Gastroesophageal sphincter (tissue), 4 donors: ENCODE results near the gene USP15. TPM values are rescaled to one million over a fixed set of nuclear protein-coding genes. Genes with fewer than 3 reads are reported as not detected.

Experiments used
- ATAC-seq: fragments of 150-250 bp; one replicate; pipeline ENCODE4 v1.9.1; 2016; ENCODE audit warnings: mild to moderate bottlenecking, moderate library complexity
- H3K27ac ChIP-seq, 4 donors: fragments of 200-600 bp; sonication (generic) in 3 of 4; 1 replicate in 3 of 4; 2 replicates in 1 of 4; pipeline ENCODE4 v1.5.1; 2016 to 2019
- H3K27me3 ChIP-seq: fragments of 200-600 bp; sonication (generic); one replicate; pipeline ENCODE4 v1.5.1; 2019
- H3K36me3 ChIP-seq, 2 donors: fragments of 200-600 bp; sonication (generic); one replicate each; pipeline ENCODE4 v1.5.1; 2019; ENCODE audit warnings: control low read depth in 1 of 2
- H3K4me1 ChIP-seq, 3 donors: fragments of 200-600 bp; sonication (generic); 1 replicate in 2 of 3; 2 replicates in 1 of 3; pipeline ENCODE4 v1.5.1; 2016 to 2019; ENCODE audit warnings: control low read depth in 2 of 3
- H3K4me3 ChIP-seq, 2 donors: fragments of 200-600 bp; sonication (generic); one replicate each; pipeline ENCODE4 v1.5.1; 2019; ENCODE audit warnings: mild to moderate bottlenecking in 1 of 2, moderate library complexity in 1 of 2
- H3K9me3 ChIP-seq, 3 donors: fragments of 200-600 bp; sonication (generic); one replicate each; pipeline ENCODE4 v1.5.1; 2017 to 2019; ENCODE audit warnings: control low read depth in 2 of 3
- CTCF ChIP-seq, 4 experiments: fragments of 200-600 bp in 2 of 4; fragments of 450-650 bp in 2 of 4; sonication (generic) in 1 of 4; IDR thresholded peaks; one replicate each; pipeline ENCODE4 v1.5.1; 2017 to 2019; ENCODE audit warnings: antibody characterized with exemption in 4 of 4, mild to moderate bottlenecking in 2 of 4, moderate library complexity in 2 of 4
- EP300 ChIP-seq: sonication (generic); formaldehyde crosslinking; IDR thresholded peaks from one replicate; pipeline ENCODE4 v1.6.1; 2017; ENCODE audit warnings: antibody characterized with exemption, mild to moderate bottlenecking
- POLR2A ChIP-seq, 2 donors: fragments of 450-650 bp; IDR thresholded peaks; one replicate each; pipeline ENCODE4 v1.6.1; 2017; ENCODE audit warnings: antibody characterized with exemption in 2 of 2, mild to moderate bottlenecking in 2 of 2, moderate library complexity in 1 of 2
- POLR2AphosphoS5 ChIP-seq: sonication (generic); formaldehyde crosslinking; IDR thresholded peaks from one replicate; pipeline ENCODE4 v1.6.1; 2017; ENCODE audit warnings: antibody characterized with exemption
- WGBS, 2 donors: methylation state at CpG; one replicate each; pipeline ENCODE4 v1.1.5; 2018; ENCODE audit warnings: low coverage in 1 of 2; 5-methylcytosine and 5-hydroxymethylcytosine counted together
- total RNA-seq, 4 donors: library from RNA; depleted of rRNA; stranded (reverse); fragments of >200 nt; gene quantifications; one replicate each; pipeline ENCODE4 v1.1.0, GENCODE V29; 2016

Gene USP15
- total RNA-seq, 4 donors from 2014 or later, result 33.6 to 84.8 (median 70.0) TPM

- H3K4me1 ChIP-seq, result peaks cover 0 to 15% (median 0%) of the 10 kb centered on the region in 3 donors
- peaks cover 0 to 40% of the 10 kb centered on the region in 2 donors for H3K36me3 ChIP-seq
- H3K4me3 ChIP-seq, result no peak overlapping the region
- H3K27me3 ChIP-seq, result no peaks in the 10 kb centered on the region
- ATAC-seq, result no peak
- 100% methylated on average over 1 of the region's 1 CpG for WGBS, 2 donors
- TF ChIP-seq CTCF (IDR thresholded peaks at IDR 0.05) (no peak), POLR2A (IDR thresholded peaks at IDR 0.05) (no peak), EP300 (no peak), POLR2AphosphoS5 (no peak)
- no peak overlapping the region for H3K27ac ChIP-seq
- peaks cover 0 to 16% (median 0%) of the 10 kb centered on the region in 3 donors for H3K9me3 ChIP-seq
These were observed 34.2 kb downstream of the USP15 start for GRCh38 chr12:62294378-62294777.

- H3K27ac ChIP-seq, result no peak overlapping the region
- no peak for ATAC-seq
- no peak overlapping the region for H3K4me3 ChIP-seq
- peaks cover 0 to 4% (median 0%) of the 10 kb centered on the region in 3 donors for H3K9me3 ChIP-seq
- no peak for TF ChIP-seq CTCF (IDR thresholded peaks at IDR 0.05)
- no peaks in the 10 kb centered on the region for H3K27me3 ChIP-seq
- WGBS, 2 donors, result 57 to 100% methylated on average over 1 to 2 of the region's 2 CpGs
- peaks cover 0 to 29% (median 0%) of the 10 kb centered on the region in 3 donors for H3K4me1 ChIP-seq
- H3K36me3 ChIP-seq, result peaks cover 0 to 40% of the 10 kb centered on the region in 2 donors
These were observed 35.8 kb downstream of the USP15 start for GRCh38 chr12:62296001-62296400.

- Histone ChIP-seq H3K36me3 (peaks cover 0 to 40% of the 10 kb centered on the region in 2 donors), H3K9me3 (peaks cover 0 to 4% (median 0%) of the 10 kb centered on the region in 3 donors)
- no peak for ATAC-seq
These were observed 37.1 kb downstream of the USP15 start for GRCh38 chr12:62297321-62297720.

GRCh38 chr12:62299617-62300016 is 39.4 kb downstream of the USP15 start:
- WGBS, 2 donors, result 49 to 66% methylated on average over 3 of the region's 3 CpGs
- TF ChIP-seq CTCF (IDR thresholded peaks at IDR 0.05) (no peak), POLR2AphosphoS5 (no peak), EP300 (no peak), POLR2A (IDR thresholded peaks at IDR 0.05) (no peak)
- Histone ChIP-seq H3K9me3 (peaks cover 0 to 9% (median 0%) of the 10 kb centered on the region in 3 donors), H3K36me3 (peaks cover 0 to 60% of the 10 kb centered on the region in 2 donors), H3K4me1 (peaks cover 0 to 22% (median 0%) of the 10 kb centered on the region in 3 donors), H3K27me3 (no peaks in the 10 kb centered on the region), H3K27ac (no peak overlapping the region), H3K4me3 (no peak overlapping the region)
- ATAC-seq, result no peak

More at GRCh38 chr12:62297321-62297720, 37.1 kb downstream of the USP15 start:
- Histone ChIP-seq H3K4me3 (no peak overlapping the region), H3K4me1 (peaks cover 0 to 30% (median 0%) of the 10 kb centered on the region in 3 donors), H3K27me3 (no peaks in the 10 kb centered on the region), H3K27ac (no peak overlapping the region)
- TF ChIP-seq POLR2AphosphoS5 (no peak), POLR2A (IDR thresholded peaks at IDR 0.05) (no peak), EP300 (no peak), CTCF (IDR thresholded peaks at IDR 0.05) (no peak)

- 74 to 76% methylated on average over 5 to 6 of the region's 6 CpGs for whole genome bisulfite sequencing, 2 donors
- ATAC-seq, result no peak
- H3K36me3 ChIP-seq, result peaks cover 0 to 60% of the 10 kb centered on the region in 2 donors
- TF ChIP-seq EP300, result no peak
- no peak for TF ChIP-seq POLR2A (IDR thresholded peaks at IDR 0.05)
- no peak for TF ChIP-seq CTCF (IDR thresholded peaks at IDR 0.05)
- TF ChIP-seq POLR2AphosphoS5, result no peak
- peaks cover 0 to 14% (median 0%) of the 10 kb centered on the region in 3 donors for H3K9me3 ChIP-seq
- H3K27me3 ChIP-seq, result no peaks in the 10 kb centered on the region
- no peak overlapping the region for H3K4me3 ChIP-seq
- H3K27ac ChIP-seq, result no peak overlapping the region
- peaks cover 0 to 22% (median 0%) of the 10 kb centered on the region in 3 donors for H3K4me1 ChIP-seq
These were observed 41.0 kb downstream of the USP15 start for GRCh38 chr12:62301080-62301798.
